Activated naive CD8-positive, alpha-beta T cell (primary cell): Measurements from ENCODE around the gene SLC1A2.

Experiments
- H3K27ac Mint-ChIP-seq: one replicate; pipeline ENCODE4 v1.8.0; 2021; ENCODE audit warnings: mixed read lengths
- H3K27me3 Mint-ChIP-seq: one replicate; pipeline ENCODE4 v1.8.0; 2021; ENCODE audit warnings: mixed read lengths
- H3K36me3 Mint-ChIP-seq: one replicate; pipeline ENCODE4 v1.8.0; 2021; ENCODE audit warnings: mixed read lengths
- H3K4me1 Mint-ChIP-seq: one replicate; pipeline ENCODE4 v1.8.0; 2021; ENCODE audit warnings: low read depth, mixed read lengths
- H3K4me3 Mint-ChIP-seq: one replicate; pipeline ENCODE4 v1.8.0; 2021; ENCODE audit warnings: mild to moderate bottlenecking, mixed read lengths
- H3K9me3 Mint-ChIP-seq: one replicate; pipeline ENCODE4 v1.8.0; 2021; ENCODE audit warnings: low read depth, mixed read lengths

SLC1A2 gene

GRCh38 chr11:35305670-35306382 is 113.5 kb downstream of the SLC1A2 start:
- Mint-ChIP-seq H3K27ac (peak overlapping the region; percentile 58), H3K9me3 (no peaks in the 10 kb centered on the region), H3K4me3 (peak overlapping the region; percentile 42), H3K36me3 (peaks cover 2% of the 10 kb centered on the region), H3K4me1 (peaks cover 23% of the 10 kb centered on the region), H3K27me3 (no peaks in the 10 kb centered on the region)

- Mint-ChIP-seq H3K27me3 (no peaks in the 10 kb centered on the region), H3K4me1 (peaks cover 23% of the 10 kb centered on the region), H3K9me3 (no peaks in the 10 kb centered on the region), H3K27ac (no peak overlapping the region), H3K36me3 (peaks cover 2% of the 10 kb centered on the region), H3K4me3 (no peak overlapping the region)
Observed at GRCh38 chr11:35304900-35305460, 114.4 kb downstream of the SLC1A2 start.

GRCh38 chr11:35304386-35304775 is 115.0 kb downstream of the SLC1A2 start:
- H3K9me3 Mint-ChIP-seq: no peaks in the 10 kb centered on the region
- peaks cover 2% of the 10 kb centered on the region for H3K36me3 Mint-ChIP-seq
- H3K27me3 Mint-ChIP-seq: no peaks in the 10 kb centered on the region
- no peak overlapping the region for H3K27ac Mint-ChIP-seq
- peaks cover 23% of the 10 kb centered on the region for H3K4me1 Mint-ChIP-seq
- H3K4me3 Mint-ChIP-seq: no peak overlapping the region

GRCh38 chr11:35303596-35304385 is 115.6 kb downstream of the SLC1A2 start:
- Mint-ChIP-seq H3K36me3 (peaks cover 2% of the 10 kb centered on the region), H3K4me3 (no peak overlapping the region), H3K4me1 (peaks cover 23% of the 10 kb centered on the region), H3K9me3 (no peaks in the 10 kb centered on the region), H3K27me3 (no peaks in the 10 kb centered on the region), H3K27ac (no peak overlapping the region)

GRCh38 chr11:35302398-35302797 is 117.0 kb downstream of the SLC1A2 start:
- H3K9me3 Mint-ChIP-seq: no peaks in the 10 kb centered on the region
- H3K27me3 Mint-ChIP-seq: no peaks in the 10 kb centered on the region
- H3K4me1 Mint-ChIP-seq: peaks cover 23% of the 10 kb centered on the region
- no peak overlapping the region for H3K4me3 Mint-ChIP-seq
- H3K36me3 Mint-ChIP-seq: peaks cover 2% of the 10 kb centered on the region
- H3K27ac Mint-ChIP-seq: no peak overlapping the region

- no peaks in the 10 kb centered on the region for H3K27me3 Mint-ChIP-seq
- H3K36me3 Mint-ChIP-seq: peaks cover 2% of the 10 kb centered on the region
- H3K27ac Mint-ChIP-seq: no peak overlapping the region
- H3K4me1 Mint-ChIP-seq: peaks cover 3% of the 10 kb centered on the region
- no peaks in the 10 kb centered on the region for H3K9me3 Mint-ChIP-seq
- H3K4me3 Mint-ChIP-seq: no peak overlapping the region
Observed at GRCh38 chr11:35298369-35298768, 121.0 kb downstream of the SLC1A2 start.

- Mint-ChIP-seq H3K27me3 (no peaks in the 10 kb centered on the region), H3K9me3 (no peaks in the 10 kb centered on the region)
Observed at GRCh38 chr11:35295751-35296150, 123.6 kb downstream of the SLC1A2 start.

GRCh38 chr11:35293699-35294098 is 125.7 kb downstream of the SLC1A2 start:
- Mint-ChIP-seq H3K4me3 (no peak overlapping the region), H3K4me1 (peaks cover 33% of the 10 kb centered on the region), H3K27ac (no peak overlapping the region), H3K36me3 (no peaks in the 10 kb centered on the region), H3K9me3 (no peaks in the 10 kb centered on the region), H3K27me3 (no peaks in the 10 kb centered on the region)

More at GRCh38 chr11:35295751-35296150, 123.6 kb downstream of the SLC1A2 start:
- no peaks in the 10 kb centered on the region for H3K36me3 Mint-ChIP-seq
- peaks cover 21% of the 10 kb centered on the region for H3K4me1 Mint-ChIP-seq
- H3K27ac Mint-ChIP-seq: no peak overlapping the region
- H3K4me3 Mint-ChIP-seq: no peak overlapping the region

- no peaks in the 10 kb centered on the region for H3K36me3 Mint-ChIP-seq
- peaks cover 33% of the 10 kb centered on the region for H3K4me1 Mint-ChIP-seq
- H3K27ac Mint-ChIP-seq: no peak overlapping the region
- H3K4me3 Mint-ChIP-seq: no peak overlapping the region
- H3K27me3 Mint-ChIP-seq: no peaks in the 10 kb centered on the region
- H3K9me3 Mint-ChIP-seq: no peaks in the 10 kb centered on the region
Observed at GRCh38 chr11:35293035-35293434, 126.3 kb downstream of the SLC1A2 start.

- Mint-ChIP-seq H3K9me3 (no peaks in the 10 kb centered on the region), H3K36me3 (no peaks in the 10 kb centered on the region), H3K4me3 (no peak overlapping the region), H3K27ac (no peak overlapping the region), H3K4me1 (peaks cover 33% of the 10 kb centered on the region), H3K27me3 (no peaks in the 10 kb centered on the region)
Observed at GRCh38 chr11:35292279-35292678, 127.1 kb downstream of the SLC1A2 start.

GRCh38 chr11:35290876-35291275 is 128.5 kb downstream of the SLC1A2 start:
- Mint-ChIP-seq H3K27ac (no peak overlapping the region), H3K4me3 (no peak overlapping the region), H3K4me1 (peaks cover 33% of the 10 kb centered on the region), H3K27me3 (no peaks in the 10 kb centered on the region), H3K9me3 (no peaks in the 10 kb centered on the region), H3K36me3 (peaks cover 3% of the 10 kb centered on the region)

GRCh38 chr11:35289821-35290220 is 129.5 kb downstream of the SLC1A2 start:
- no peak overlapping the region for H3K27ac Mint-ChIP-seq
- H3K4me1 Mint-ChIP-seq: peaks cover 33% of the 10 kb centered on the region
- no peaks in the 10 kb centered on the region for H3K27me3 Mint-ChIP-seq
- H3K4me3 Mint-ChIP-seq: no peak overlapping the region
- H3K36me3 Mint-ChIP-seq: peaks cover 3% of the 10 kb centered on the region
- no peaks in the 10 kb centered on the region for H3K9me3 Mint-ChIP-seq

GRCh38 chr11:35288817-35289541 is 130.4 kb downstream of the SLC1A2 start:
- Mint-ChIP-seq H3K27me3 (no peaks in the 10 kb centered on the region), H3K27ac (peak overlapping the region; percentile 41), H3K4me3 (peak overlapping the region; percentile 13), H3K4me1 (peaks cover 33% of the 10 kb centered on the region), H3K36me3 (peaks cover 3% of the 10 kb centered on the region), H3K9me3 (no peaks in the 10 kb centered on the region)

- Mint-ChIP-seq H3K4me3 (no peak overlapping the region), H3K27me3 (no peaks in the 10 kb centered on the region), H3K36me3 (peaks cover 3% of the 10 kb centered on the region), H3K27ac (no peak overlapping the region), H3K9me3 (no peaks in the 10 kb centered on the region), H3K4me1 (peaks cover 30% of the 10 kb centered on the region)
Observed at GRCh38 chr11:35288309-35288708, 131.0 kb downstream of the SLC1A2 start.
